ENCODE data around the gene NPTN. TPM values are rescaled to one million over a fixed set of nuclear protein-coding genes. Genes with fewer than 3 reads are reported as not detected.

NPTN gene
- total RNA-seq: 10 to 100 TPM; 31.4 to 33.0 TPM

DNA sequence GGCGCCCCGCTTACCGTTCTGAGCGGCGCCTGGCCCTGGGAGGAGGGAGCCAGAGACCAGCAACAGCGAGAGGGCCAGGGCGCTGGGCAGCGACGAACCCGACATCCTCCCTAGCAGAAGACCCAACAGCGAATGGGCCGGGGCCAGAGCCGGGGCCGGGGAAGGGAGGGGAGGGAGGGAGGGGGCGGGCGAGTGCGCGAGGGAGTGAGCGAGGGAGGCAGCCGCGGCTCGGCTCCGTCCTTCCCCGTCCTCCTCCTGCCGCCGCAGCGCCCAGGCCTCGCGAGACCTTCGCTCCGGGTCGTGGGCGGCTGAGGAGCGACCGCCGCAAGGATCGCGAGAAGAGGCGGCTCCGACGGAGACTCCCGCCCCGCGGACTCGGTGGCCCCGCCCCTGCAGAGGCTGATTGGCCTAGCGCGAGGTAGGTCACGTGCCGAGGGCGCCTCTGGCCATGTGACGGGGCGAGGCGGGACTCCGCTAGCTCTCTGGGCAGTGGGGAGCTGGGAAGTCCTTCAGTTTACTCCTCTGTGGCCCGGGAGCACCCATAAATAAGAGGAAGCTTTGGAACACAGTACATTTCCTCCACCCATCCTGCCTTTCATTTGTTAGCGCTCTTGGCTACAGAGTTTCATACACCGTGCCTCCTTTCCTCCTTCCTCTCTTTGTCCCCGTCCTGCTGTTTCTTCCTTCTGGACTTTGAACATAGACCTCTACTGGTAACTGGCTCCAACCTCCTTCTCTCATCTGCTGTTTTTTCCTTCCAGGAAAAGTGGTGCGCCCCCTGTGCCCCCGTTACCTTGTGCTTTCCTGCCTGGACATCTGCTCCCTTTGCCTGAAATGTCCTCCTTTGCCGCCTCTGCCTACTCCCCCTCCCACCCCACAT is at the start of gene NPTN:
Gene NPTN (minus strand): TSS at position 279 of the 880 bp plus-strand sequence. CDS start 174 bp downstream, at position 105.
- no peaks in the 10 kb centered on the region for H3K9me3 Mint-ChIP-seq (ENCODE audit: insufficient read depth)
- H3K27ac Mint-ChIP-seq: peak within 1 kb of the TSS; percentile 69
- H3K27me3 Mint-ChIP-seq (ENCODE audit: low read depth): peaks cover 14% of the 10 kb centered on the region
- ChIA-PET CTCF (interaction anchor here (1.0 to 10.1 kb wide), 9 partner anchors 9 to 73 kb away, joined by 4 to 228 read pairs (median 59); no protein-coding TSS in a partner anchor), POLR2A (interaction anchor here (1.0 to 1.5 kb wide), 2 partner anchors 14 to 44 kb away, joined by 3 read pairs; no protein-coding TSS in a partner anchor)
- H3K36me3 Mint-ChIP-seq (ENCODE audit: low read depth): no peaks in the 10 kb centered on the region
- H3K4me3 Mint-ChIP-seq: peak within 1 kb of the TSS; percentile 80
- DNase-seq (peak; percentile 98), ATAC-seq (peak; percentile 98)
- peaks cover 40% of the 10 kb centered on the region for H3K4me1 Mint-ChIP-seq (ENCODE audit: low read depth)

- Mint-ChIP-seq H3K4me1 (ENCODE audit: low read depth) (peaks cover 21% of the 10 kb centered on the region), H3K9me3 (ENCODE audit: insufficient read depth) (no peaks in the 10 kb centered on the region), H3K4me3 (no peak overlapping the region), H3K27ac (no peak overlapping the region), H3K27me3 (ENCODE audit: low read depth) (peaks cover 72% of the 10 kb centered on the region), H3K36me3 (ENCODE audit: low read depth) (no peaks in the 10 kb centered on the region)
- no peak for ATAC-seq
- POLR2A ChIA-PET: interaction anchor here (1.0 kb wide), 1 partner anchor 14 kb away, joined by 3 read pairs; no protein-coding TSS in a partner anchor
- peak; percentile 18 for DNase-seq
- CTCF ChIA-PET: interaction anchor here (0.9 to 4.4 kb wide), 5 partner anchors 17 to 122 kb away, joined by 3 to 25 read pairs (median 4); no protein-coding TSS in a partner anchor
Observed at GRCh38 chr15:73682600-73683090, 49.5 kb upstream of the NPTN start.

- H3K36me3 Mint-ChIP-seq (ENCODE audit: low read depth): no peaks in the 10 kb centered on the region
- peaks cover 71% of the 10 kb centered on the region for H3K27me3 Mint-ChIP-seq (ENCODE audit: low read depth)
Observed at GRCh38 chr15:73681856-73682599, 48.8 kb upstream of the NPTN start.

DNA sequence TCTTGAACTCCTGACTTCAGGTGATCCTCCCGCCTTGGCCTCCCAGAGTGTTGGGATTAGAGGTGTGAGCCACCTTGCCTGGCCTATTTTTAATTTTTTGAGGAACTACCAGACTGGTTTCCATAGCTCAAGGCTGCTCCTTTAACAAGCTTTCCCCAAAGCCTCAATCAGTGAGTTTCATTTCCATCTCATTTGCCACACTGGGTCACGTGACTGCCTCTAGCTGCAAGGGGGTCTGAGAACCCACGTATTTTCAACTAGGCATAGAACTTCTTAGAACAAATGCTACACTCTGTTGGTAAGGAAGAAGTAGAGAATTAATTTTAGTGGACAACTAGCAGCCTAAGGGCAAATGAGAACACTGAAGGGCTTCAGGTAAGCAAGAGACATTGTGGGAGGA is 47.9 kb upstream of the NPTN start:
- Mint-ChIP-seq H3K4me3 (no peak overlapping the region), H3K4me1 (ENCODE audit: low read depth) (peaks cover 22% of the 10 kb centered on the region), H3K27ac (no peak overlapping the region), H3K27me3 (ENCODE audit: low read depth) (peaks cover 62% of the 10 kb centered on the region), H3K36me3 (ENCODE audit: low read depth) (no peaks in the 10 kb centered on the region), H3K9me3 (ENCODE audit: insufficient read depth) (no peaks in the 10 kb centered on the region)
- ChIA-PET CTCF (interaction anchor here (6.2 kb wide), 1 partner anchor 18 kb away, joined by 108 read pairs; no protein-coding TSS in a partner anchor), POLR2A (no interaction called here)
- ATAC-seq (no peak), DNase-seq (peak; percentile 17)

More at GRCh38 chr15:73681856-73682599, 48.8 kb upstream of the NPTN start:
- CTCF ChIA-PET: interaction anchor here (0.9 to 6.2 kb wide), 4 partner anchors 17 to 121 kb away, joined by 3 to 108 read pairs (median 6); no protein-coding TSS in a partner anchor
- peak; percentile 15 for DNase-seq
- no peak overlapping the region for H3K27ac Mint-ChIP-seq
- ATAC-seq: no peak
- H3K9me3 Mint-ChIP-seq (ENCODE audit: insufficient read depth): no peaks in the 10 kb centered on the region
- POLR2A ChIA-PET: interaction anchor here (1.0 kb wide), 1 partner anchor 15 kb away, joined by 3 read pairs; no protein-coding TSS in a partner anchor
- no peak overlapping the region for H3K4me3 Mint-ChIP-seq
- peaks cover 22% of the 10 kb centered on the region for H3K4me1 Mint-ChIP-seq (ENCODE audit: low read depth)

GRCh38 chr15:73680549-73680948 is 47.4 kb upstream of the NPTN start:
- H3K4me3 Mint-ChIP-seq: no peak overlapping the region
- H3K4me1 Mint-ChIP-seq (ENCODE audit: low read depth): peaks cover 22% of the 10 kb centered on the region
- peaks cover 56% of the 10 kb centered on the region for H3K27me3 Mint-ChIP-seq (ENCODE audit: low read depth)
- ATAC-seq (no peak), DNase-seq (no peak)
- no peaks in the 10 kb centered on the region for H3K9me3 Mint-ChIP-seq (ENCODE audit: insufficient read depth)
- CTCF ChIA-PET: interaction anchor here (2.0 to 6.2 kb wide), 2 partner anchors 18 to 25 kb away, joined by 5 to 108 read pairs; no protein-coding TSS in a partner anchor
- no peak overlapping the region for H3K27ac Mint-ChIP-seq
- H3K36me3 Mint-ChIP-seq (ENCODE audit: low read depth): no peaks in the 10 kb centered on the region
- POLR2A ChIA-PET: no interaction called here

GRCh38 chr15:73679964-73680363 is 46.8 kb upstream of the NPTN start:
- Mint-ChIP-seq H3K4me1 (ENCODE audit: low read depth) (peaks cover 22% of the 10 kb centered on the region), H3K27ac (no peak overlapping the region), H3K4me3 (no peak overlapping the region), H3K27me3 (ENCODE audit: low read depth) (peaks cover 51% of the 10 kb centered on the region), H3K36me3 (ENCODE audit: low read depth) (no peaks in the 10 kb centered on the region), H3K9me3 (ENCODE audit: insufficient read depth) (no peaks in the 10 kb centered on the region)
- DNase-seq (no peak), ATAC-seq (no peak)
- POLR2A ChIA-PET: no interaction called here
- CTCF ChIA-PET: interaction anchor here (2.0 to 6.2 kb wide), 3 partner anchors 12 to 26 kb away, joined by 5 to 108 read pairs (median 24); no protein-coding TSS in a partner anchor

- DNase-seq: no peak
- H3K9me3 Mint-ChIP-seq (ENCODE audit: insufficient read depth): no peaks in the 10 kb centered on the region
- ChIA-PET POLR2A (no interaction called here), CTCF (interaction anchor here (0.6 to 6.2 kb wide), 5 partner anchors 11 to 43 kb away, joined by 3 to 108 read pairs (median 24); no protein-coding TSS in a partner anchor)
- no peak for ATAC-seq
- H3K27ac Mint-ChIP-seq: no peak overlapping the region
- no peaks in the 10 kb centered on the region for H3K36me3 Mint-ChIP-seq (ENCODE audit: low read depth)
- H3K4me3 Mint-ChIP-seq: no peak overlapping the region
- peaks cover 52% of the 10 kb centered on the region for H3K27me3 Mint-ChIP-seq (ENCODE audit: low read depth)
- H3K4me1 Mint-ChIP-seq (ENCODE audit: low read depth): peaks cover 19% of the 10 kb centered on the region
Observed at GRCh38 chr15:73679180-73679579, 46.0 kb upstream of the NPTN start.

GRCh38 chr15:73678498-73678897 is 45.3 kb upstream of the NPTN start:
- Mint-ChIP-seq H3K4me1 (ENCODE audit: low read depth) (peaks cover 15% of the 10 kb centered on the region), H3K36me3 (ENCODE audit: low read depth) (no peaks in the 10 kb centered on the region), H3K4me3 (no peak overlapping the region), H3K9me3 (ENCODE audit: insufficient read depth) (no peaks in the 10 kb centered on the region), H3K27ac (no peak overlapping the region), H3K27me3 (ENCODE audit: low read depth) (peaks cover 54% of the 10 kb centered on the region)
- CTCF ChIA-PET: interaction anchor here (1.1 to 6.2 kb wide), 8 partner anchors 8 to 42 kb away, joined by 3 to 108 read pairs (median 22); no protein-coding TSS in a partner anchor
- no peak for ATAC-seq
- POLR2A ChIA-PET: no interaction called here
- no peak for DNase-seq

- Mint-ChIP-seq H3K9me3 (ENCODE audit: insufficient read depth) (no peaks in the 10 kb centered on the region), H3K27ac (no peak overlapping the region), H3K4me3 (no peak overlapping the region), H3K27me3 (ENCODE audit: low read depth) (peaks cover 53% of the 10 kb centered on the region), H3K4me1 (ENCODE audit: low read depth) (peaks cover 12% of the 10 kb centered on the region), H3K36me3 (ENCODE audit: low read depth) (no peaks in the 10 kb centered on the region)
- ATAC-seq (no peak), DNase-seq (no peak)
- ChIA-PET CTCF (interaction anchor here (0.6 to 6.2 kb wide), 20 partner anchors 9 to 412 kb away, joined by 3 to 108 read pairs (median 4); partner anchors contain the start of gene NPTN), POLR2A (interaction anchor here (0.6 kb wide), 1 partner anchor 172 kb away, joined by 3 read pairs; no protein-coding TSS in a partner anchor)
Observed at GRCh38 chr15:73677733-73678132, 44.5 kb upstream of the NPTN start.

- H3K9me3 Mint-ChIP-seq (ENCODE audit: insufficient read depth): no peaks in the 10 kb centered on the region
- ChIA-PET POLR2A (interaction anchor here (0.6 kb wide), 1 partner anchor 171 kb away, joined by 3 read pairs; no protein-coding TSS in a partner anchor), CTCF (interaction anchor here (0.5 to 6.2 kb wide), 22 partner anchors 9 to 1695 kb away, joined by 3 to 108 read pairs (median 4); partner anchors contain the start of gene NPTN)
- ATAC-seq (peak; percentile 65), DNase-seq (peak; percentile 63)
- H3K4me1 Mint-ChIP-seq (ENCODE audit: low read depth): peaks cover 12% of the 10 kb centered on the region
- peaks cover 47% of the 10 kb centered on the region for H3K27me3 Mint-ChIP-seq (ENCODE audit: low read depth)
- no peaks in the 10 kb centered on the region for H3K36me3 Mint-ChIP-seq (ENCODE audit: low read depth)
- no peak overlapping the region for H3K4me3 Mint-ChIP-seq
- H3K27ac Mint-ChIP-seq: no peak overlapping the region
Observed at GRCh38 chr15:73677146-73677607, 44.0 kb upstream of the NPTN start.

- CTCF ChIA-PET: interaction anchor here (0.8 to 0.9 kb wide), 2 partner anchors 25 to 38 kb away, joined by 4 to 6 read pairs; no protein-coding TSS in a partner anchor
- Mint-ChIP-seq H3K4me1 (ENCODE audit: low read depth) (peaks cover 12% of the 10 kb centered on the region), H3K36me3 (ENCODE audit: low read depth) (no peaks in the 10 kb centered on the region), H3K27ac (no peak overlapping the region), H3K9me3 (ENCODE audit: insufficient read depth) (no peaks in the 10 kb centered on the region), H3K27me3 (ENCODE audit: low read depth) (peaks cover 32% of the 10 kb centered on the region), H3K4me3 (no peak overlapping the region)
- no peak for ATAC-seq
- POLR2A ChIA-PET: no interaction called here
- DNase-seq: no peak
Observed at GRCh38 chr15:73674587-73674986, 41.4 kb upstream of the NPTN start.

Data from activated CD8-positive, alpha-beta T cell treated with anti-CD3 and anti-CD28 coated beads, Interleukin-2, amount 10 ng/mL, durations not matched to agents 7 days and 5 days (primary cell).